H1 (cell line): ENCODE results near the gene RASGEF1B. TPM values are rescaled to one million over a fixed set of nuclear protein-coding genes. Genes with fewer than 3 reads are reported as not detected.

Experiments used
- CTCF ChIA-PET: fragments of 300-600 bp; sonication (Branson Sonifier 250); formaldehyde crosslinking; loops from one replicate; lab custom pipeline; 2021; ENCODE audit not compliant: partially characterized antibody; lab: Charles Lee
- POLR2A ChIA-PET: fragments of 300-600 bp; sonication (Branson Sonifier 250); formaldehyde crosslinking; loops from one replicate; lab custom pipeline; 2021; ENCODE audit warnings: inconsistent platforms; ENCODE audit not compliant: partially characterized antibody; lab: Charles Lee
- DNase-seq, 2 experiments: peaks; one replicate each; pipeline versions ENCODE4 v3.0.0 to v3.0.0-alpha.2; 2010 to 2022; ENCODE audit warnings: low spot score in 2 of 2, low read depth in 1 of 2, mixed read lengths in 1 of 2
- FAIRE-seq: peaks from 2 replicates; lab custom pipeline; 2011; peaks lifted over from hg19 to GRCh38; lab: Jason Lieb, UNC
- H2AFZ ChIP-seq: 2 replicates; pipeline ENCODE4 v1.8.1; 2012; ENCODE audit warnings: low read length, inconsistent platforms
- H2AK5ac ChIP-seq: 2 replicates; pipeline ENCODE4 v1.6.1; 2013; ENCODE audit warnings: low read depth, low read length
- H2BK120ac ChIP-seq: replicated peaks from 2 replicates; pipeline ENCODE3; 2013; ENCODE audit warnings: low read depth, low read length, inconsistent platforms
- H2BK12ac ChIP-seq: 2 replicates; pipeline ENCODE4 v1.6.1; 2013; ENCODE audit warnings: low read depth, low read length
- H2BK15ac ChIP-seq: 2 replicates; pipeline ENCODE4 v1.6.1; 2013; ENCODE audit warnings: low read length
- H2BK20ac ChIP-seq: 2 replicates; pipeline ENCODE4 v1.6.1; 2013; ENCODE audit warnings: low read length
- H2BK5ac ChIP-seq: 2 replicates; pipeline ENCODE4 v1.6.1; 2013; ENCODE audit warnings: low read depth, low read length
- H3K14ac ChIP-seq: 2 replicates; pipeline ENCODE4 v1.6.1; 2013; ENCODE audit warnings: inconsistent platforms; ENCODE audit not compliant: insufficient read length
- H3K18ac ChIP-seq: 2 replicates; pipeline ENCODE4 v1.6.1; 2013; ENCODE audit warnings: low read length; ENCODE audit errors: extremely low read depth
- H3K23ac ChIP-seq: 2 replicates; pipeline ENCODE4 v1.6.1; 2013; ENCODE audit warnings: inconsistent platforms; ENCODE audit not compliant: insufficient read length
- H3K23me2 ChIP-seq: 2 replicates; pipeline ENCODE4 v1.6.1; 2013; ENCODE audit warnings: low read depth, low read length
- H3K27ac ChIP-seq: 2 replicates; pipeline ENCODE4 v1.6.1; 2011; ENCODE audit warnings: low read depth, low read length, inconsistent platforms
- H3K27me3 ChIP-seq, 4 experiments: replicated peaks in 1 of 4; 1 replicate in 1 of 4; 2 replicates in 3 of 4; pipeline versions ENCODE4 v1.6.1 to v1.8.1; 2011 to 2013; ENCODE audit warnings: low read length in 3 of 4, mild to moderate bottlenecking in 3 of 4, inconsistent platforms in 2 of 4, mixed read lengths in 2 of 4, moderate library complexity in 1 of 4; ENCODE audit not compliant: control insufficient read depth in 3 of 4, insufficient read depth in 3 of 4; ENCODE audit errors: extremely low read depth in 1 of 4
- H3K36me3 ChIP-seq, 4 experiments: 2 replicates each; pipeline versions ENCODE4 v1.6.1 to v1.8.1; 2011 to 2013; ENCODE audit warnings: mild to moderate bottlenecking in 4 of 4, low read length in 3 of 4, moderate library complexity in 2 of 4, control low read depth in 1 of 4, inconsistent platforms in 1 of 4; ENCODE audit not compliant: insufficient read depth in 4 of 4, control insufficient read depth in 2 of 4
- H3K4ac ChIP-seq: replicated peaks from 2 replicates; pipeline ENCODE3; 2013; ENCODE audit warnings: low read length, low read depth, mixed read lengths, inconsistent platforms; ENCODE audit not compliant: insufficient read length
- H3K4me1 ChIP-seq, 4 experiments: replicated peaks in 1 of 4; 1 replicate in 1 of 4; 2 replicates in 3 of 4; pipeline versions ENCODE4 v1.6.1 to v1.8.1; 2011 to 2013; ENCODE audit warnings: low read length in 3 of 4, inconsistent platforms in 2 of 4, mixed read lengths in 1 of 4; ENCODE audit not compliant: insufficient read depth in 4 of 4, control insufficient read depth in 3 of 4
- H3K4me2 ChIP-seq, 2 experiments: 2 replicates each; pipeline versions ENCODE4 v1.6.1 to v1.8.1; 2011 to 2013; ENCODE audit warnings: low read depth in 2 of 2, low read length in 2 of 2, control low read depth in 1 of 2, inconsistent platforms in 1 of 2, mild to moderate bottlenecking in 1 of 2; ENCODE audit not compliant: insufficient read depth in 1 of 2
- H3K4me3 ChIP-seq, 4 experiments: fragments of 200-600, 300-600 bp in 1 of 4; sonication (generic), shearing (Covaris generic), sonication (Bioruptor Twin) in 1 of 4; 2 replicates each; pipeline versions ENCODE4 v1.5.1 to v1.8.1; 2011 to 2016; ENCODE audit warnings: low read length in 4 of 4, low read depth in 3 of 4, control low read depth in 2 of 4, inconsistent platforms in 2 of 4, mild to moderate bottlenecking in 2 of 4, mixed read lengths in 1 of 4, moderate library complexity in 1 of 4; ENCODE audit not compliant: insufficient read depth in 2 of 4; ENCODE audit errors: extremely low read depth in 1 of 4
- H3K56ac ChIP-seq: replicated peaks from 2 replicates; pipeline ENCODE3; 2013; ENCODE audit warnings: low read depth, mild to moderate bottlenecking, mixed read lengths, low read length, inconsistent platforms; ENCODE audit not compliant: insufficient read length
- H3K79me1 ChIP-seq: 2 replicates; pipeline ENCODE4 v1.6.1; 2013; ENCODE audit warnings: low read depth, low read length, control low read depth
- H3K79me2 ChIP-seq, 2 experiments: 2 replicates each; pipeline versions ENCODE4 v1.6.1 to v1.8.1; 2012 to 2013; ENCODE audit warnings: low read length in 2 of 2, mild to moderate bottlenecking in 2 of 2, inconsistent platforms in 1 of 2; ENCODE audit not compliant: insufficient read depth in 2 of 2, control insufficient read depth in 1 of 2
- H3K9ac ChIP-seq, 4 experiments: replicated peaks in 1 of 4; 1 replicate in 1 of 4; 2 replicates in 3 of 4; pipeline versions ENCODE4 v1.6.1 to v1.8.1; 2011 to 2013; ENCODE audit warnings: low read depth in 3 of 4, low read length in 3 of 4, control low read depth in 2 of 4, mild to moderate bottlenecking in 2 of 4, moderate library complexity in 2 of 4, inconsistent platforms in 1 of 4; ENCODE audit errors: extremely low read depth in 1 of 4
- H3K9me3 ChIP-seq, 2 experiments: 2 replicates each; pipeline versions ENCODE4 v1.6.1 to v1.8.1; 2012 to 2013; ENCODE audit warnings: mild to moderate bottlenecking in 2 of 2, moderate library complexity in 2 of 2, control low read depth in 1 of 2, inconsistent platforms in 1 of 2, low read depth in 1 of 2, low read length in 1 of 2, mixed read lengths in 1 of 2; ENCODE audit not compliant: insufficient read depth in 2 of 2
- H4K20me1 ChIP-seq, 2 experiments: replicated peaks in 1 of 2; 2 replicates each; pipeline versions ENCODE3 to v1.8.1; 2011 to 2013; ENCODE audit warnings: inconsistent platforms in 2 of 2, low read length in 2 of 2, mild to moderate bottlenecking in 1 of 2; ENCODE audit not compliant: insufficient read depth in 2 of 2, control insufficient read depth in 1 of 2
- H4K5ac ChIP-seq: 2 replicates; pipeline ENCODE4 v1.6.1; 2013; ENCODE audit warnings: low read length, low read depth, mixed read lengths, inconsistent platforms; ENCODE audit not compliant: insufficient read length
- H4K8ac ChIP-seq: 2 replicates; pipeline ENCODE4 v1.8.0; 2013; ENCODE audit warnings: mild to moderate bottlenecking, moderate library complexity, low read length, inconsistent platforms; ENCODE audit not compliant: insufficient read depth; ENCODE audit errors: extremely low read depth
- H4K91ac ChIP-seq: replicated peaks from 2 replicates; pipeline ENCODE3; 2013; ENCODE audit warnings: low read length, mixed read lengths, inconsistent platforms; ENCODE audit not compliant: insufficient read length
- CBX8 ChIP-seq: fragments of 300-800, 300-1000 bp; sonication (generic); IDR thresholded peaks from 2 replicates; pipeline ENCODE4 v1.7.1; 2016; ENCODE audit warnings: low read depth, low read length, borderline replicate concordance
- CTBP2 ChIP-seq: IDR thresholded peaks from 2 replicates; pipeline ENCODE4 v1.7.0; 2011; ENCODE audit warnings: borderline replicate concordance, mild to moderate bottlenecking, moderate library complexity, mixed read lengths, low read length; ENCODE audit not compliant: insufficient read depth, insufficient read length
- WGBS, 2 experiments: shearing (Covaris generic) in 1 of 2; methylation state at CpG; one replicate each; pipeline versions ENCODE4 v1.1.6 to v1.1.7; 2013 to 2015; ENCODE audit warnings: low lambda C conversion rate in 2 of 2, mixed read lengths in 2 of 2, inconsistent platforms in 1 of 2, low coverage in 1 of 2, missing lambda C conversion rate in 1 of 2; ENCODE audit not compliant: insufficient replicate concordance in 2 of 2, insufficient coverage in 1 of 2, insufficient read length in 1 of 2; ENCODE audit errors: extremely low coverage in 1 of 2, missing lambda C conversion rate in 1 of 2; 5-methylcytosine and 5-hydroxymethylcytosine counted together
- polyA plus RNA-seq, 7 experiments: library from polyadenylated mRNA; depleted of rRNA in 3 of 7; stranded (reverse) in 5 of 7; unstranded in 2 of 7; fragments of >200 nt in 5 of 7; fragments of 200-250 nt in 2 of 7; gene quantifications; 1 replicate in 5 of 7; 2 replicates in 1 of 7; 4 replicates in 1 of 7; pipeline versions ENCODE4 v1.2.1 to v1.2.3, GENCODE V29; 2011 to 2013; ENCODE audit warnings: missing spikeins in 2 of 7, mixed read lengths in 2 of 7
- total RNA-seq: library from RNA; stranded (reverse); fragmentation: NEBNext Ultra II Directional; extraction: Animal tissue kit (Norgen Biotek cat#: 25700); gene quantifications from 2 replicates; pipeline ENCODE4 v1.2.1, GENCODE V29; 2021

Gene RASGEF1B
- total and polyA plus RNA-seq, 2 of the 8 experiments (the other 6 are each of a cell fraction or from before 2014, with no cell fraction given) = 1.6 to 4.7 TPM

DNA sequence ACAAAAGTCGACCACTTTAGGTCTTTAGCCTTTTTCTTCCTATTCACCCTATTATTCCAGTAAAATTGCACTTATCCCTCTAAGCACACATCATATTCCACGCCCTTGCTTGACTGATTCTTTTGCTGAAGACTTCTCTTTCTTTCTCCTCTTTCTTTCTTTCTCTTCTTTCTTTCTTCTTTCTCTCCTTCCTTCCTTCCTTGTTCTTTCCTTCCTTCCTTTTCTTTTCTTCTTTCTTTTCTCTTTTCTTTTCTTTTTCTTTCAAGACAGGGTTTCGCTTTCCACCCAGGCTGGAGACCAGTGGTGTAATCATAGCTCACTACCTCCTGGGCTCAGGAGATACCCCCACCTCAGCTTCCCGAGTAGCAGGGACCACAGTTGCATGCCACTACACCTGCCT, 61.9 kb downstream of the RASGEF1B start:
- no peaks in the 10 kb centered on the region for H3K27me3 ChIP-seq
- H4K8ac ChIP-seq = no peak overlapping the region
- no peaks in the 10 kb centered on the region for H4K20me1 ChIP-seq
- no peak overlapping the region for H4K91ac ChIP-seq
- H3K4me1 ChIP-seq = no peaks in the 10 kb centered on the region
- 89% methylated on average over 4 of the region's 4 CpGs; no CpG with 5 or more reads in 1 of the 2 experiments for WGBS, 2 experiments
- H2BK5ac ChIP-seq = no peak overlapping the region
- H3K79me2 ChIP-seq = no peaks in the 10 kb centered on the region
- no peak overlapping the region for H3K18ac ChIP-seq
- H4K5ac ChIP-seq = no peak overlapping the region
- no peak overlapping the region for H3K4me3 ChIP-seq
- H2AFZ ChIP-seq = no peak overlapping the region
- H3K4me2 ChIP-seq = no peak overlapping the region
- H3K79me1 ChIP-seq = no peaks in the 10 kb centered on the region
- no peak overlapping the region for H2AK5ac ChIP-seq
- H3K36me3 ChIP-seq = no peaks in the 10 kb centered on the region
- DNase-seq = no peak
- H3K23ac ChIP-seq = no peak overlapping the region
- no peak overlapping the region for H3K4ac ChIP-seq
- no peak overlapping the region for H3K27ac ChIP-seq
- H2BK20ac ChIP-seq = no peak overlapping the region
- H3K56ac ChIP-seq = no peak overlapping the region
- H3K23me2 ChIP-seq = no peaks in the 10 kb centered on the region
- no peaks in the 10 kb centered on the region for H3K9me3 ChIP-seq
- no peak overlapping the region for H2BK120ac ChIP-seq
- ChIA-PET CTCF (interaction anchor here (1.1 kb wide), 1 partner anchor 14 kb away, joined by 5 read pairs; no protein-coding TSS in a partner anchor), POLR2A (no interaction called here)
- TF ChIP-seq CTBP2 (no peak), CBX8 (no peak)
- TF ChIP-seq, all 59 proteins: peak for 0
- Histone ChIP-seq H3K9ac (no peak overlapping the region), H2BK12ac (no peak overlapping the region), H3K14ac (no peak overlapping the region), H2BK15ac (no peak overlapping the region)
- no peak for FAIRE-seq
